ENCODE results near the gene SMOC1.

Gene SMOC1

GRCh38 chr14:70011708-70012107 is 132.5 kb downstream of the SMOC1 start:
- DNase-seq (ENCODE audit: low read depth), result no peak

GRCh38 chr14:70013271-70013873 is 134.2 kb downstream of the SMOC1 start:
- DNase-seq (ENCODE audit: low read depth), result no peak

GRCh38 chr14:70014406-70015095 is 135.3 kb downstream of the SMOC1 start:
- no peak for DNase-seq (ENCODE audit: low read depth)

- no peak for DNase-seq (ENCODE audit: low read depth)
Measured at GRCh38 chr14:70018230-70018629, 139.0 kb downstream of the SMOC1 start.

- DNase-seq (ENCODE audit: low read depth), result no peak
Measured at GRCh38 chr14:70018713-70019211, 139.5 kb downstream of the SMOC1 start.

GRCh38 chr14:70019695-70020094 is 140.5 kb downstream of the SMOC1 start:
- DNase-seq (ENCODE audit: low read depth), result no peak

GRCh38 chr14:70020352-70021170 is 141.3 kb downstream of the SMOC1 start:
- no peak for DNase-seq (ENCODE audit: low read depth)

GRCh38 chr14:70021548-70022220 is 142.5 kb downstream of the SMOC1 start:
- DNase-seq (ENCODE audit: low read depth), result no peak

GRCh38 chr14:70022771-70023445 is 143.7 kb downstream of the SMOC1 start:
- DNase-seq (ENCODE audit: low read depth), result no peak

- no peak for DNase-seq (ENCODE audit: low read depth)
Measured at GRCh38 chr14:70023871-70024270, 144.7 kb downstream of the SMOC1 start.

- peak; percentile 20 for DNase-seq (ENCODE audit: low read depth)
Measured at GRCh38 chr14:70027785-70028428, 148.7 kb downstream of the SMOC1 start.

- DNase-seq (ENCODE audit: low read depth), result no peak
Measured at GRCh38 chr14:70029296-70030132, 150.3 kb downstream of the SMOC1 start.

- DNase-seq (ENCODE audit: low read depth), result no peak
Measured at GRCh38 chr14:70032016-70032415, 152.8 kb downstream of the SMOC1 start.

GRCh38 chr14:70032447-70032846 is 153.2 kb downstream of the SMOC1 start:
- no peak for DNase-seq (ENCODE audit: low read depth)

GRCh38 chr14:70033116-70033515 is 153.9 kb downstream of the SMOC1 start:
- DNase-seq (ENCODE audit: low read depth), result no peak

- DNase-seq (ENCODE audit: low read depth), result no peak
Measured at GRCh38 chr14:70033561-70033960, 154.3 kb downstream of the SMOC1 start.

- no peak for DNase-seq (ENCODE audit: low read depth)
Measured at GRCh38 chr14:70034257-70034656, 155.0 kb downstream of the SMOC1 start.

- DNase-seq (ENCODE audit: low read depth), result no peak
Measured at GRCh38 chr14:70036665-70037064, 157.4 kb downstream of the SMOC1 start.

GRCh38 chr14:70043001-70043400 is 163.8 kb downstream of the SMOC1 start:
- peak; percentile 15 for DNase-seq (ENCODE audit: low read depth)

GRCh38 chr14:70045310-70045709 is 166.1 kb downstream of the SMOC1 start:
- no peak for DNase-seq (ENCODE audit: low read depth)
